ENCODE measurements around the gene PCYT2.

The PCYT2 gene

GRCh38 chr17:81902023-81902652, 9.1 kb downstream of the PCYT2 start, which contains the start of gene NPB:
TSS of gene NPB (plus strand) at chr17:81902238. CDS start at chr17:81902278, 40 bp downstream.
- ChIA-PET CTCF (interaction anchor here (1.5 kb wide), 2 partner anchors 15 to 25 kb away, joined by 3 read pairs; partner anchors contain the start of gene MAFG), POLR2A (interaction anchor here (0.6 kb wide), 1 partner anchor 433 kb away, joined by 3 read pairs; no protein-coding TSS in a partner anchor)
- peak within 1 kb of the TSS in 4 of 7 experiments; percentile 23 to 52 (median 25) for H3K4me3 ChIP-seq (ENCODE audit: control insufficient read depth in 1 of 7, extremely low read depth in 1 of 7, insufficient read depth in 4 of 7, low read depth in 2 of 7, low read length in 6 of 7)
- H3K27ac ChIP-seq (ENCODE audit: insufficient read depth in 1 of 2, low read depth in 1 of 2, low read length in 2 of 2, poor library complexity in 1 of 2, severe bottlenecking in 2 of 2): no peak within 1 kb of the TSS
- peaks cover 13 to 73% (median 31%) of the 10 kb centered on the region in 4 experiments for H3K36me3 ChIP-seq (ENCODE audit: control insufficient read depth in 4 of 4, insufficient read depth in 4 of 4, low read length in 3 of 4)
- peaks cover 0 to 34% (median 7%) of the 10 kb centered on the region in 5 experiments for H3K27me3 ChIP-seq (replicated peaks in 2 of 5; ENCODE audit: control insufficient read depth in 4 of 5, insufficient read depth in 5 of 5, low read length in 4 of 5)
- peaks cover 0 to 16% (median 8%) of the 10 kb centered on the region in 4 experiments for H3K4me1 ChIP-seq (ENCODE audit: control extremely low read depth in 1 of 4, control insufficient read depth in 4 of 4, insufficient read depth in 4 of 4, low read length in 3 of 4)
- peak in 2 of 3 donors; percentile 24 to 51 for DNase-seq
- no peaks in the 10 kb centered on the region for H3K9me3 ChIP-seq (ENCODE audit: control extremely low read depth in 1 of 5, control insufficient read depth in 4 of 5, insufficient read depth in 2 of 5, low read depth in 1 of 5, low read length in 4 of 5)
- WGBS (ENCODE audit: insufficient coverage): under 1% methylated on average over 50 of the region's 79 CpGs

GRCh38 chr17:81901167-81902022, 9.8 kb downstream of the PCYT2 start:
- Histone ChIP-seq H3K36me3 (ENCODE audit: control insufficient read depth in 4 of 4, insufficient read depth in 4 of 4, low read length in 3 of 4) (peaks cover 13 to 68% (median 32%) of the 10 kb centered on the region in 4 experiments), H3K9me3 (ENCODE audit: control extremely low read depth in 1 of 5, control insufficient read depth in 4 of 5, insufficient read depth in 2 of 5, low read depth in 1 of 5, low read length in 4 of 5) (no peaks in the 10 kb centered on the region), H3K4me1 (ENCODE audit: control extremely low read depth in 1 of 4, control insufficient read depth in 4 of 4, insufficient read depth in 4 of 4, low read length in 3 of 4) (peaks cover 0 to 16% (median 8%) of the 10 kb centered on the region in 4 experiments), H3K27ac (ENCODE audit: insufficient read depth in 1 of 2, low read depth in 1 of 2, low read length in 2 of 2, poor library complexity in 1 of 2, severe bottlenecking in 2 of 2) (no peak overlapping the region), H3K4me3 (ENCODE audit: control insufficient read depth in 1 of 7, extremely low read depth in 1 of 7, insufficient read depth in 4 of 7, low read depth in 2 of 7, low read length in 6 of 7) (peak overlapping the region in 3 of 7 experiments; percentile 24 to 52 (median 26)), H3K27me3 (replicated peaks in 2 of 5; ENCODE audit: control insufficient read depth in 4 of 5, insufficient read depth in 5 of 5, low read length in 4 of 5) (peaks cover 0 to 34% (median 7%) of the 10 kb centered on the region in 5 experiments)
- no peak for DNase-seq
- ChIA-PET POLR2A (no interaction called here), CTCF (interaction anchor here (1.5 kb wide), 2 partner anchors 16 to 26 kb away, joined by 3 read pairs; partner anchors contain the start of gene MAFG)
- 84% methylated on average over 14 of the region's 21 CpGs for WGBS (ENCODE audit: insufficient coverage)

- peaks cover 13 to 61% (median 38%) of the 10 kb centered on the region in 4 experiments for H3K36me3 ChIP-seq (ENCODE audit: control insufficient read depth in 4 of 4, insufficient read depth in 4 of 4, low read length in 3 of 4)
- POLR2A ChIA-PET: no interaction called here
- H3K9me3 ChIP-seq (ENCODE audit: control extremely low read depth in 1 of 5, control insufficient read depth in 4 of 5, insufficient read depth in 2 of 5, low read depth in 1 of 5, low read length in 4 of 5): no peaks in the 10 kb centered on the region
- H3K27ac ChIP-seq (ENCODE audit: insufficient read depth in 1 of 2, low read depth in 1 of 2, low read length in 2 of 2, poor library complexity in 1 of 2, severe bottlenecking in 2 of 2): no peak overlapping the region
- peaks cover 0 to 16% (median 8%) of the 10 kb centered on the region in 4 experiments for H3K4me1 ChIP-seq (ENCODE audit: control extremely low read depth in 1 of 4, control insufficient read depth in 4 of 4, insufficient read depth in 4 of 4, low read length in 3 of 4)
- WGBS (ENCODE audit: insufficient coverage): 92% methylated on average over 17 of the region's 18 CpGs
- DNase-seq: no peak
- CTCF ChIA-PET: interaction anchor here (1.5 kb wide), 1 partner anchor 17 kb away, joined by 3 read pairs; no protein-coding TSS in a partner anchor
- peaks cover 0 to 34% (median 7%) of the 10 kb centered on the region in 5 experiments for H3K27me3 ChIP-seq (replicated peaks in 2 of 5; ENCODE audit: control insufficient read depth in 4 of 5, insufficient read depth in 5 of 5, low read length in 4 of 5)
- H3K4me3 ChIP-seq (ENCODE audit: control insufficient read depth in 1 of 7, extremely low read depth in 1 of 7, insufficient read depth in 4 of 7, low read depth in 2 of 7, low read length in 6 of 7): no peak overlapping the region
Measured at GRCh38 chr17:81900181-81900820, 10.9 kb downstream of the PCYT2 start.

GRCh38 chr17:81899514-81900166, 11.6 kb downstream of the PCYT2 start:
- DNase-seq: no peak
- ChIA-PET CTCF (no interaction called here), POLR2A (no interaction called here)
- Histone ChIP-seq H3K4me3 (ENCODE audit: control insufficient read depth in 1 of 7, extremely low read depth in 1 of 7, insufficient read depth in 4 of 7, low read depth in 2 of 7, low read length in 6 of 7) (no peak overlapping the region), H3K9me3 (ENCODE audit: control extremely low read depth in 1 of 5, control insufficient read depth in 4 of 5, insufficient read depth in 2 of 5, low read depth in 1 of 5, low read length in 4 of 5) (no peaks in the 10 kb centered on the region), H3K27ac (ENCODE audit: insufficient read depth in 1 of 2, low read depth in 1 of 2, low read length in 2 of 2, poor library complexity in 1 of 2, severe bottlenecking in 2 of 2) (no peak overlapping the region), H3K4me1 (ENCODE audit: control extremely low read depth in 1 of 4, control insufficient read depth in 4 of 4, insufficient read depth in 4 of 4, low read length in 3 of 4) (peaks cover 0 to 16% (median 8%) of the 10 kb centered on the region in 4 experiments), H3K27me3 (replicated peaks in 2 of 5; ENCODE audit: control insufficient read depth in 4 of 5, insufficient read depth in 5 of 5, low read length in 4 of 5) (peaks cover 0 to 34% (median 7%) of the 10 kb centered on the region in 5 experiments), H3K36me3 (ENCODE audit: control insufficient read depth in 4 of 4, insufficient read depth in 4 of 4, low read length in 3 of 4) (peaks cover 13 to 58% (median 37%) of the 10 kb centered on the region in 4 experiments)
- 94% methylated on average over 19 of the region's 22 CpGs for WGBS (ENCODE audit: insufficient coverage)

GRCh38 chr17:81898885-81899284, 12.3 kb downstream of the PCYT2 start:
- peaks cover 0 to 16% (median 8%) of the 10 kb centered on the region in 4 experiments for H3K4me1 ChIP-seq (ENCODE audit: control extremely low read depth in 1 of 4, control insufficient read depth in 4 of 4, insufficient read depth in 4 of 4, low read length in 3 of 4)
- WGBS (ENCODE audit: insufficient coverage): over 99% methylated on average over 9 of the region's 9 CpGs
- ChIA-PET CTCF (no interaction called here), POLR2A (no interaction called here)
- H3K27me3 ChIP-seq (replicated peaks in 2 of 5; ENCODE audit: control insufficient read depth in 4 of 5, insufficient read depth in 5 of 5, low read length in 4 of 5): peaks cover 0 to 34% (median 7%) of the 10 kb centered on the region in 5 experiments
- no peaks in the 10 kb centered on the region for H3K9me3 ChIP-seq (ENCODE audit: control extremely low read depth in 1 of 5, control insufficient read depth in 4 of 5, insufficient read depth in 2 of 5, low read depth in 1 of 5, low read length in 4 of 5)
- H3K4me3 ChIP-seq (ENCODE audit: control insufficient read depth in 1 of 7, extremely low read depth in 1 of 7, insufficient read depth in 4 of 7, low read depth in 2 of 7, low read length in 6 of 7): no peak overlapping the region
- H3K27ac ChIP-seq (ENCODE audit: insufficient read depth in 1 of 2, low read depth in 1 of 2, low read length in 2 of 2, poor library complexity in 1 of 2, severe bottlenecking in 2 of 2): no peak overlapping the region
- H3K36me3 ChIP-seq (ENCODE audit: control insufficient read depth in 4 of 4, insufficient read depth in 4 of 4, low read length in 3 of 4): peaks cover 11 to 54% (median 38%) of the 10 kb centered on the region in 4 experiments
- no peak for DNase-seq

GRCh38 chr17:81898029-81898866, 13.0 kb downstream of the PCYT2 start:
- 98% methylated on average over 19 of the region's 19 CpGs for WGBS (ENCODE audit: insufficient coverage)
- CTCF ChIA-PET: no interaction called here
- Histone ChIP-seq H3K9me3 (ENCODE audit: control extremely low read depth in 1 of 5, control insufficient read depth in 4 of 5, insufficient read depth in 2 of 5, low read depth in 1 of 5, low read length in 4 of 5) (no peaks in the 10 kb centered on the region), H3K27ac (ENCODE audit: insufficient read depth in 1 of 2, low read depth in 1 of 2, low read length in 2 of 2, poor library complexity in 1 of 2, severe bottlenecking in 2 of 2) (no peak overlapping the region), H3K4me3 (ENCODE audit: control insufficient read depth in 1 of 7, extremely low read depth in 1 of 7, insufficient read depth in 4 of 7, low read depth in 2 of 7, low read length in 6 of 7) (no peak overlapping the region), H3K27me3 (replicated peaks in 2 of 5; ENCODE audit: control insufficient read depth in 4 of 5, insufficient read depth in 5 of 5, low read length in 4 of 5) (peaks cover 0 to 29% (median 7%) of the 10 kb centered on the region in 5 experiments), H3K4me1 (ENCODE audit: control extremely low read depth in 1 of 4, control insufficient read depth in 4 of 4, insufficient read depth in 4 of 4, low read length in 3 of 4) (peaks cover 0 to 16% (median 8%) of the 10 kb centered on the region in 4 experiments), H3K36me3 (ENCODE audit: control insufficient read depth in 4 of 4, insufficient read depth in 4 of 4, low read length in 3 of 4) (peaks cover 11 to 48% (median 38%) of the 10 kb centered on the region in 4 experiments)
- POLR2A ChIA-PET: no interaction called here
- DNase-seq: no peak
